ENCODE results near the gene BMAL1.

Gene BMAL1

DNA sequence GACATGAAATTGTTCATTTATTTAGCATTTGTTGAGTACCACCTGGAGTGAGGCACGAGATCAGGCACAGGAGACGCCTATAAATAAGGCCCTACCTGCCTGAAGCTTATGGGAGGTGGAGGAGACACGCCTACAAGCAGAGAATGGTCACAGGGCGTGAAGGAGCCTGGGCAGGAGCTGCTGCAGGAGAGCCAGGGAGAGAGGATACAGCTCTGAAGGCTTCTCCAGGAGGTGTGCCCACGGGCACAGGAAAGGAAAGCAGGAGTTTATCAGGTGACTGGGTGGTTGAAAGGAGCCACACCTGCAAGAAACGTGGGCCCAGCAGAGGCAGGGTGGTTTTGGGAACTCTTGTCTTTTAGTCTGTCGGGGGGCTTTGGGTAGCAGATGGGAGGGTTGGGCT lies 70.3 kb downstream of the BMAL1 start:
- Histone ChIP-seq H3K4me3 (ENCODE audit: low read depth in 1 of 5, low read length in 5 of 5) (no peak overlapping the region), H3K4me1 (ENCODE audit: control insufficient read depth in 5 of 5, insufficient read depth in 5 of 5, low read length in 5 of 5) (peaks cover 0 to 19% (median 13%) of the 10 kb centered on the region in 5 donors), H3K27ac (ENCODE audit: low read depth, low read length) (no peak overlapping the region), H3K36me3 (ENCODE audit: control insufficient read depth in 5 of 5, insufficient read depth in 5 of 5, low read length in 5 of 5) (peaks cover 3 to 31% (median 14%) of the 10 kb centered on the region in 5 donors), H3K27me3 (ENCODE audit: control insufficient read depth in 5 of 5, insufficient read depth in 4 of 5, low read length in 5 of 5) (no peaks in the 10 kb centered on the region), H3K9me3 (ENCODE audit: control insufficient read depth in 5 of 5, low read length in 5 of 5) (no peaks in the 10 kb centered on the region), H3K9ac (ENCODE audit: low read length in 5 of 5) (peak overlapping the region in 2 of 5 donors; percentile 5 to 47)

DNA sequence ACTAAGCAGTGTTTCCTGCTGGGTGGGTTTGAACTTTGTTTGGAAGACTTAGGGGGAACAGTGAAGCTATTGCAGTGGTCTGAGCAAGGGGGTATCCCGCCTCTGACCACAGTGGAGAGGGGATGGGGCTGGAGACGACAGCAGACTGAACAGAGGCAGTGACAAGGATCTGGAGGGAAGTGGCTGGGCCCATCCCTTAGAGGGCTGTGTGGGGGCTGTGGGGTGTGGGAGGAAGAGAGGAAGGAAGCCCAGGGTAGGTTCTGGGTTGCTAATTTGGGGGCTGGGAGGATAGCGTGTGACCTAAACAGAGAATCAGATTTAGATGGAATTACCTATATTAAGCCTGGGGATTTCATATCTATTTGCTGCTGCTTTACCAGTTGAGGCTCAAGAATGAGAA lies 70.7 kb downstream of the BMAL1 start:
- H3K27ac ChIP-seq (ENCODE audit: low read depth, low read length): no peak overlapping the region
- H3K4me1 ChIP-seq (ENCODE audit: control insufficient read depth in 5 of 5, insufficient read depth in 5 of 5, low read length in 5 of 5): peaks cover 0 to 19% (median 13%) of the 10 kb centered on the region in 5 donors
- H3K27me3 ChIP-seq (ENCODE audit: control insufficient read depth in 5 of 5, insufficient read depth in 4 of 5, low read length in 5 of 5): no peaks in the 10 kb centered on the region

DNA sequence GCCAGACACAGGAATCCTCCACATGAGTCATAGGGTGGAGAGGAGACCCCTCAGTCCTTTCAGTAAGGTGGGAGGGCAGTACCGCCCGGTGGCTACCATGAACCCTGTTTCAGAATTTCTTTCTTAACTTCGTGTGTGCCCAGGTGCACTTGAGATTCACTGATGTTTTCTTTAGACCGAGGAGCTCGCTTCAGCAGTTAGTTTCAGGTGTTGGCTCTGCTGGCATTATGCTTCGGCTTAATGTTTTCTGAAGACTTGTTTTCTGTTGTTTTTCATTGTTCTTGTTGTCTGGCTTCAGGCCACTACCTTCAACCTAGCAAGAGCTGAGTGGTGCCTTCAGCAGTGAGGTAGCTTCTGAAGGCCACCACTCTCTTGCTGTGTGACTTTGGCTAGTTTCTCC lies 71.5 kb downstream of the BMAL1 start:
- Histone ChIP-seq H3K9me3 (ENCODE audit: control insufficient read depth in 5 of 5, low read length in 5 of 5) (no peaks in the 10 kb centered on the region), H3K36me3 (ENCODE audit: control insufficient read depth in 5 of 5, insufficient read depth in 5 of 5, low read length in 5 of 5) (peaks cover 3 to 32% (median 15%) of the 10 kb centered on the region in 5 donors), H3K4me1 (ENCODE audit: control insufficient read depth in 5 of 5, insufficient read depth in 5 of 5, low read length in 5 of 5) (peaks cover 0 to 16% (median 9%) of the 10 kb centered on the region in 5 donors), H3K9ac (ENCODE audit: low read length in 5 of 5) (no peak overlapping the region), H3K27ac (ENCODE audit: low read depth, low read length) (no peak overlapping the region), H3K4me3 (ENCODE audit: low read depth in 1 of 5, low read length in 5 of 5) (no peak overlapping the region), H3K27me3 (ENCODE audit: control insufficient read depth in 5 of 5, insufficient read depth in 4 of 5, low read length in 5 of 5) (no peaks in the 10 kb centered on the region)

More for the DNA sequence above, 70.7 kb downstream of the BMAL1 start:
- Histone ChIP-seq H3K36me3 (ENCODE audit: control insufficient read depth in 5 of 5, insufficient read depth in 5 of 5, low read length in 5 of 5) (peaks cover 3 to 33% (median 15%) of the 10 kb centered on the region in 5 donors), H3K9ac (ENCODE audit: low read length in 5 of 5) (peak overlapping the region in 1 of 5 donors; percentile 47), H3K4me3 (ENCODE audit: low read depth in 1 of 5, low read length in 5 of 5) (no peak overlapping the region), H3K9me3 (ENCODE audit: control insufficient read depth in 5 of 5, low read length in 5 of 5) (no peaks in the 10 kb centered on the region)

DNA sequence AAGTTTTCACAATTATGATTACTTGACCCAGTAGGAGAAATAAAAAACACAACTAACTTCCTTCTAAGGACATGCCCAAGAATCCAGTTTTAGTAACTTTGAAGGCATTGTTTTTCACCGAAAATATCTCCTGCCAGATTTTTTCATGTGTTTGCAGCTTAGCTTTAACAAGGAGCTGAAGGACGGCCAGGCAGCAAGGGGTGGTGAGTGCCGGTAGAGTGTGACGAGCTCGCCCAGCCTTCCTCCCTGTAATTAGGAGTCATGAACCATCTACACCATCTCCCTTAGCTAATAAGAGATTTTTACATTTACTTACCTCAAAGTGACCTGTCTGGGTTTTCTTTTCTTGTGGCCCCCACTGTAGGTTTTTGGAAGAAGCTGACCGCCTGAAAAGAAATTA lies 72.0 kb downstream of the BMAL1 start:
- Histone ChIP-seq H3K4me1 (ENCODE audit: control insufficient read depth in 5 of 5, insufficient read depth in 5 of 5, low read length in 5 of 5) (peaks cover 0 to 16% (median 5%) of the 10 kb centered on the region in 5 donors), H3K9ac (ENCODE audit: low read length in 5 of 5) (no peak overlapping the region), H3K27me3 (ENCODE audit: control insufficient read depth in 5 of 5, insufficient read depth in 4 of 5, low read length in 5 of 5) (no peaks in the 10 kb centered on the region), H3K36me3 (ENCODE audit: control insufficient read depth in 5 of 5, insufficient read depth in 5 of 5, low read length in 5 of 5) (peaks cover 6 to 36% (median 20%) of the 10 kb centered on the region in 5 donors), H3K27ac (ENCODE audit: low read depth, low read length) (no peak overlapping the region), H3K4me3 (ENCODE audit: low read depth in 1 of 5, low read length in 5 of 5) (no peak overlapping the region), H3K9me3 (ENCODE audit: control insufficient read depth in 5 of 5, low read length in 5 of 5) (no peaks in the 10 kb centered on the region)

DNA sequence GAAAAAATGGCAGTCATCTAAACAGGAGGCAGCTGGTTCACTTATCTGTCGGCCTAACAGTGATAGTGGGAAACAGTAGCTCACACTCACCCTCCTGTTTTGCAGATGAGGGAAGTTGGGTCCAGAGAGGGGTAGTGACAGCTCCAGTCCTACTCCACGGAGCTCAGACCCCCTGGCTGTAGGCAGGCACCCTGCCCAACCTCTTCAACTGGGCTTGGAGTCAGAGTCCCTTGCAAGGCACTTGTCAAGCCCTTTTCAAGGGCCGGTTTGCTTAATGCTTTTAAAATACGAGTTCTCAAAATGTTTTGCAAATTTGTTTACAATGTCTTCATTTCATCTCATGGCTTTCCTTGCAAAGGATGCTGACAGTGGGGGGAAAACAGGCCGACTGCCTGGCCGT lies 75.1 kb downstream of the BMAL1 start:
- no peaks in the 10 kb centered on the region for H3K27me3 ChIP-seq (ENCODE audit: control insufficient read depth in 5 of 5, insufficient read depth in 4 of 5, low read length in 5 of 5)
- peaks cover 0 to 15% (median 5%) of the 10 kb centered on the region in 5 donors for H3K4me1 ChIP-seq (ENCODE audit: control insufficient read depth in 5 of 5, insufficient read depth in 5 of 5, low read length in 5 of 5)
- H3K4me3 ChIP-seq (ENCODE audit: low read depth in 1 of 5, low read length in 5 of 5): no peak overlapping the region
- no peak overlapping the region for H3K9ac ChIP-seq (ENCODE audit: low read length in 5 of 5)
- no peaks in the 10 kb centered on the region for H3K9me3 ChIP-seq (ENCODE audit: control insufficient read depth in 5 of 5, low read length in 5 of 5)
- no peak overlapping the region for H3K27ac ChIP-seq (ENCODE audit: low read depth, low read length)
- H3K36me3 ChIP-seq (ENCODE audit: control insufficient read depth in 5 of 5, insufficient read depth in 5 of 5, low read length in 5 of 5): peaks cover 13 to 62% (median 45%) of the 10 kb centered on the region in 5 donors

DNA sequence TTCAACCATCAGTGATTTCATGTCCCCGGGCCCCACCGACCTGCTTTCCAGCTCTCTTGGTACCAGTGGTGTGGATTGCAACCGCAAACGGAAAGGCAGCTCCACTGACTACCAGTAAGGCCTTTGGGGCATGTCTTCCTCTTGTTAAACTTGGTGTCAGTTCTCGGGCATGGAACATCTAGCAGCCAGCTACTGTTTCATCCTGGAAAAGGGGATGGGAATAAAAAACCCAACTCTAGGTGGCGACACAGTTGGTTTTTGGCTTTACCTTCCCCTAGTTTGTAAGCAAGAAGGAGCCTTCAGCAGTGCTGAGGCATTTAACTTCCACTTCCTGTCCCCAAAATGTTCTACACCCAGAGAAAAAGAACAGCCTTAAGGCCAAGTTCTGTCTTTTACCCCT lies 76.7 kb downstream of the BMAL1 start:
- Histone ChIP-seq H3K4me3 (ENCODE audit: low read depth in 1 of 5, low read length in 5 of 5) (no peak overlapping the region), H3K27me3 (ENCODE audit: control insufficient read depth in 5 of 5, insufficient read depth in 4 of 5, low read length in 5 of 5) (no peaks in the 10 kb centered on the region), H3K9ac (ENCODE audit: low read length in 5 of 5) (no peak overlapping the region), H3K9me3 (ENCODE audit: control insufficient read depth in 5 of 5, low read length in 5 of 5) (no peaks in the 10 kb centered on the region), H3K27ac (ENCODE audit: low read depth, low read length) (no peak overlapping the region), H3K4me1 (ENCODE audit: control insufficient read depth in 5 of 5, insufficient read depth in 5 of 5, low read length in 5 of 5) (peaks cover 0 to under 1% (median 0%) of the 10 kb centered on the region in 5 donors), H3K36me3 (ENCODE audit: control insufficient read depth in 5 of 5, insufficient read depth in 5 of 5, low read length in 5 of 5) (peaks cover 26 to 75% (median 58%) of the 10 kb centered on the region in 5 donors)

DNA sequence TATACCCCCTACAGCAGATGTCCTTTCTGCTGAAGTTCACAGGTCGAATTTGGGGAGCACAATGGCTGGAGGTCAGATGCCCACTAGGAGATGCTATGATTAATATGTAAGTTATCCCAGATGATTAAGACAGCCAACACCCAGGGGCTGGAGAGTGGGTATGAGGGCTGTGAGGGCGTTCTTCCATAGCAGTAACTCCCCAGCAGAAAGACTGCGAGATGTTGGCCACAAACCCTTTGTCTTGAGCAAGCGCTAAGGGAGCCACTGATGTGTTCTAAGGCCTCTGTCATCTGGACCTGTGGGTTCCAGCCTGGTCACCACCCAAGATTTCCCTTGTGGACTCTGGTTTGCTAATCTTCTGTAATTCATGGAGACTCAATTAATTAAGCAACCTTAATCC lies 77.6 kb downstream of the BMAL1 start:
- peaks cover 35 to 73% (median 63%) of the 10 kb centered on the region in 5 donors for H3K36me3 ChIP-seq (ENCODE audit: control insufficient read depth in 5 of 5, insufficient read depth in 5 of 5, low read length in 5 of 5)
- no peak overlapping the region for H3K4me3 ChIP-seq (ENCODE audit: low read depth in 1 of 5, low read length in 5 of 5)

DNA sequence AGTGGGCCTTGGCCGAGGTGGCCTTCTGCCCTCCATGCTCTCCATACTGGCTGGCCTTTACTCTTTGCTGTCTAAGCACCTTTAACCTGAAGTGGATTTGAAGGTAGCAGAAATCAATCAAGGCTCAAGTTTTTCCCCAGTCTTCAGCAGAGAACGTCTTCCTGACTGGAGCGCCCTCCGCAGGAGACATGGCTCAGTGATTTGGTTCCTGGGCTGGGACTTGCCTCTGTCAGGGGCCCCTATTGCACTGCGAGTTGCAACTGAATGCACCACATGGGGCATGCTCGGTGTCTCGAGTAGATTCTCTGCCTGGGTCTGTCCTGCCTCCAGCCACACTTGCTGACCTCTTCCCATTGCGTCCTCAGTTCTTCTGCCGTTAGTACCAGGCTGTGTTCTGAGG lies 79.6 kb downstream of the BMAL1 start:
- peaks cover 48 to 85% (median 74%) of the 10 kb centered on the region in 5 donors for H3K36me3 ChIP-seq (ENCODE audit: control insufficient read depth in 5 of 5, insufficient read depth in 5 of 5, low read length in 5 of 5)
- no peak overlapping the region for H3K27ac ChIP-seq (ENCODE audit: low read depth, low read length)
- H3K9ac ChIP-seq (ENCODE audit: low read length in 5 of 5): no peak overlapping the region
- H3K4me1 ChIP-seq (ENCODE audit: control insufficient read depth in 5 of 5, insufficient read depth in 5 of 5, low read length in 5 of 5): peaks cover 0 to 3% (median 0%) of the 10 kb centered on the region in 5 donors
- H3K4me3 ChIP-seq (ENCODE audit: low read depth in 1 of 5, low read length in 5 of 5): no peak overlapping the region
- no peaks in the 10 kb centered on the region for H3K27me3 ChIP-seq (ENCODE audit: control insufficient read depth in 5 of 5, insufficient read depth in 4 of 5, low read length in 5 of 5)
- no peaks in the 10 kb centered on the region for H3K9me3 ChIP-seq (ENCODE audit: control insufficient read depth in 5 of 5, low read length in 5 of 5)

More for the DNA sequence above, 77.6 kb downstream of the BMAL1 start:
- Histone ChIP-seq H3K27me3 (ENCODE audit: control insufficient read depth in 5 of 5, insufficient read depth in 4 of 5, low read length in 5 of 5) (no peaks in the 10 kb centered on the region), H3K9me3 (ENCODE audit: control insufficient read depth in 5 of 5, low read length in 5 of 5) (no peaks in the 10 kb centered on the region), H3K27ac (ENCODE audit: low read depth, low read length) (no peak overlapping the region), H3K9ac (ENCODE audit: low read length in 5 of 5) (no peak overlapping the region), H3K4me1 (ENCODE audit: control insufficient read depth in 5 of 5, insufficient read depth in 5 of 5, low read length in 5 of 5) (peaks cover 0 to 3% (median 0%) of the 10 kb centered on the region in 5 donors)

DNA sequence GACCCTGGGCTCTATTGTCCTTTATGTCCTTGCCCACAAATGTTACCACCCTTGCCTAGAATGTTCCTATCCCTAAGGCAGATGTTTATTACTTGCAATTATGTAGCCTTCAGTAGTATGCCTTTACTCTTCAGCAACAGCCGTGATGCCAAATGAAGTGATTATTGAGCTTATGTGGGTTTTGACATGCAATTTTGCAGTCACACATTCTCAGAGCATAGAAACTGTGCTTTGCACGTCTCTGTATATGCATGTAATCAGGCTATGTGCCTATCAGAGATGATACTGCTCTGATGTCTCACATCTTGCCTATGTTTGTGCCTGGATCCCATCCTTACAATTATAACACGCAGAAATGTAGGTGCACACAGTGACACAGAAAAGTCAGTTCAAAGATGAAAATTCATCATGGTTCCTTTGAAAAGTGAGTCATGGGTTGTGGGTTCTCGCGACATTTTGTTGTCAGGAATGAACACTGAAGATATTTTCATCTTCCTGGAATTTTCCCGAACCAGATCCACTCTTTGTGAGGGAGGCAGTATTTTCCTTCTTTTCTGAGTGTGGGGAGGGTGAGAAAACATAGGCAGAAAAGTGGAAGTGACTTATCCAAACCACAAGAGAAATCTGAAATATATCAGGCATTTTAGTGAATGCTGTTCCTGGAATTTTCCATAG lies 81.1 kb downstream of the BMAL1 start:
- H3K27ac ChIP-seq (ENCODE audit: low read depth, low read length): no peak overlapping the region
- no peak overlapping the region for H3K9ac ChIP-seq (ENCODE audit: low read length in 5 of 5)
- H3K36me3 ChIP-seq (ENCODE audit: control insufficient read depth in 5 of 5, insufficient read depth in 5 of 5, low read length in 5 of 5): peaks cover 50 to 87% (median 80%) of the 10 kb centered on the region in 5 donors
- H3K4me3 ChIP-seq (ENCODE audit: low read depth in 1 of 5, low read length in 5 of 5): no peak overlapping the region
- no peaks in the 10 kb centered on the region for H3K27me3 ChIP-seq (ENCODE audit: control insufficient read depth in 5 of 5, insufficient read depth in 4 of 5, low read length in 5 of 5)
- no peaks in the 10 kb centered on the region for H3K9me3 ChIP-seq (ENCODE audit: control insufficient read depth in 5 of 5, low read length in 5 of 5)
- H3K4me1 ChIP-seq (ENCODE audit: control insufficient read depth in 5 of 5, insufficient read depth in 5 of 5, low read length in 5 of 5): peaks cover 0 to 3% (median 0%) of the 10 kb centered on the region in 5 donors

DNA sequence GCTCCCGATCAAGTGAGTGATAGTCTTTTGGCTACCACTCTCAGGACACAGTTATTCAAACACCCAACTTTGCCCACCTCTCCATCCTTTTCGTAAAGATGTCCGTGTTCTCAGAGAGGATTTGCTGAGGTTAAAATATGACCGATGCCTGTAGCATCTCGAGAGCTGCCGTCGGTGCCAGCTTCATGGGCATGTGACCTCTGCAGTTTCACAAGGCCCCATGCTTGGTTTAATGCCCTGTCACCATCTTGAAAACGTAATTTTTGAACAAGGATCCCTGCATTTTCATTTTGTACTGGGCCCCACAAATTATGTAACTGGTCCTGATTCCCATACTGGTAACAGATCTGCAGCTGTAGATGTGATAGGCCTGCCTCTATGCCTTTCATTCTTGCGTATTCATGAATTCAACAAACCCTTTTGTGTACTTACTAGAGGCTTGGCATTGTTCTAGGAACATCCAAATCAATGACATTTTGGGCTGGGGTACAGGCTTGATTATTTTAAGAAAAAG lies 85.1 kb downstream of the BMAL1 start:
- Histone ChIP-seq H3K36me3 (ENCODE audit: control insufficient read depth in 5 of 5, insufficient read depth in 5 of 5, low read length in 5 of 5) (peaks cover 63 to 92% (median 84%) of the 10 kb centered on the region in 5 donors), H3K27ac (ENCODE audit: low read depth, low read length) (no peak overlapping the region), H3K9me3 (ENCODE audit: control insufficient read depth in 5 of 5, low read length in 5 of 5) (no peaks in the 10 kb centered on the region), H3K9ac (ENCODE audit: low read length in 5 of 5) (no peak overlapping the region), H3K4me1 (ENCODE audit: control insufficient read depth in 5 of 5, insufficient read depth in 5 of 5, low read length in 5 of 5) (peaks cover 0 to 3% (median 0%) of the 10 kb centered on the region in 5 donors), H3K27me3 (ENCODE audit: control insufficient read depth in 5 of 5, insufficient read depth in 4 of 5, low read length in 5 of 5) (no peaks in the 10 kb centered on the region), H3K4me3 (ENCODE audit: low read depth in 1 of 5, low read length in 5 of 5) (no peak overlapping the region)
